Liver (tissue), 9 donors: ENCODE data around the gene SNX32. TPM values are rescaled to one million over a fixed set of nuclear protein-coding genes. Genes with fewer than 3 reads are reported as not detected.

Experiments
- DNase-seq: peaks from one replicate; pipeline ENCODE4 v3.0.0-alpha.2; 2017; ENCODE audit warnings: low spot score
- H3K27ac ChIP-seq, 2 donors: one replicate each; pipeline ENCODE4 v1.7.0; 2013; ENCODE audit warnings: inconsistent platforms in 2 of 2, low read length in 2 of 2, control low read depth in 1 of 2, low read depth in 1 of 2, mild to moderate bottlenecking in 1 of 2
- H3K27me3 ChIP-seq, 4 donors: one replicate each; pipeline versions ENCODE4 v1.6.1 to v1.7.0; 2013; ENCODE audit warnings: low read length in 3 of 4, inconsistent platforms in 1 of 4, mild to moderate bottlenecking in 1 of 4, moderate library complexity in 1 of 4; ENCODE audit not compliant: control insufficient read depth in 4 of 4, insufficient read depth in 4 of 4
- H3K36me3 ChIP-seq, 4 donors: one replicate each; pipeline versions ENCODE4 v1.6.1 to v1.7.0; 2013; ENCODE audit warnings: low read length in 3 of 4, mild to moderate bottlenecking in 3 of 4, low read depth in 1 of 4, moderate library complexity in 1 of 4; ENCODE audit not compliant: control insufficient read depth in 4 of 4, insufficient read depth in 3 of 4
- H3K4me1 ChIP-seq, 4 donors: one replicate each; pipeline versions ENCODE4 v1.6.1 to v1.7.0; 2013; ENCODE audit warnings: low read length in 3 of 4, mild to moderate bottlenecking in 3 of 4, moderate library complexity in 1 of 4; ENCODE audit not compliant: control insufficient read depth in 4 of 4, insufficient read depth in 4 of 4
- H3K4me3 ChIP-seq, 3 donors: one replicate each; pipeline versions ENCODE4 v1.6.1 to v1.7.0; 2013; ENCODE audit warnings: low read length in 3 of 3, control low read depth in 1 of 3, low read depth in 1 of 3, mild to moderate bottlenecking in 1 of 3
- H3K9ac ChIP-seq, 2 donors: one replicate each; pipeline ENCODE4 v1.7.0; 2013; ENCODE audit warnings: low read length in 2 of 2, mild to moderate bottlenecking in 2 of 2, moderate library complexity in 2 of 2, control low read depth in 1 of 2, low read depth in 1 of 2
- H3K9me3 ChIP-seq, 4 donors: one replicate each; pipeline versions ENCODE4 v1.6.1 to v1.7.0; 2013; ENCODE audit warnings: low read length in 3 of 4; ENCODE audit not compliant: control insufficient read depth in 4 of 4
- ATF3 ChIP-seq: IDR thresholded peaks from 2 replicates; pipeline ENCODE4 v1.6.1; 2016; ENCODE audit warnings: antibody characterized with exemption
- FOXA1 ChIP-seq: IDR thresholded peaks from 2 replicates; pipeline ENCODE4 v1.6.1; 2016; ENCODE audit warnings: antibody characterized with exemption
- FOXA2 ChIP-seq: IDR thresholded peaks from 2 replicates; pipeline ENCODE4 v1.6.1; 2016; ENCODE audit warnings: antibody characterized with exemption
- GABPA ChIP-seq, 2 donors: IDR thresholded peaks in 1 of 2; conservative IDR thresholded peaks in 1 of 2; 2 replicates each; pipeline ENCODE4 v1.6.1; 2016; ENCODE audit warnings: antibody characterized with exemption in 2 of 2, mild to moderate bottlenecking in 1 of 2, moderate library complexity in 1 of 2
- HNF4A ChIP-seq, 2 donors: conservative IDR thresholded peaks; 2 replicates each; pipeline ENCODE4 v1.6.1; 2016; ENCODE audit warnings: antibody characterized with exemption in 2 of 2, mild to moderate bottlenecking in 2 of 2
- HNF4G ChIP-seq: IDR thresholded peaks from 2 replicates; pipeline ENCODE4 v1.6.1; 2016; ENCODE audit warnings: antibody characterized with exemption
- JUND ChIP-seq, 2 donors: IDR thresholded peaks; 2 replicates each; pipeline ENCODE4 v1.6.1; 2016; ENCODE audit warnings: antibody characterized with exemption in 2 of 2
- NR2F2 ChIP-seq: IDR thresholded peaks from 2 replicates; pipeline ENCODE4 v1.6.1; 2016; ENCODE audit warnings: antibody characterized with exemption
- RAD21 ChIP-seq, 2 donors: IDR thresholded peaks; 2 replicates each; pipeline ENCODE4 v1.6.1; 2016; ENCODE audit warnings: antibody characterized with exemption in 2 of 2, mild to moderate bottlenecking in 2 of 2
- RXRA ChIP-seq, 2 donors: IDR thresholded peaks; 2 replicates each; pipeline ENCODE4 v1.6.1; 2017 to 2018; ENCODE audit warnings: antibody characterized with exemption in 2 of 2, mild to moderate bottlenecking in 1 of 2
- SP1 ChIP-seq: IDR thresholded peaks from 2 replicates; pipeline ENCODE4 v1.6.1; 2018; ENCODE audit warnings: antibody characterized with exemption, mild to moderate bottlenecking
- TAF1 ChIP-seq: conservative IDR thresholded peaks from 2 replicates; pipeline ENCODE4 v1.6.1; 2016; ENCODE audit warnings: antibody characterized with exemption, mild to moderate bottlenecking
- YY1 ChIP-seq: IDR thresholded peaks from 2 replicates; pipeline ENCODE4 v1.6.1; 2016; ENCODE audit warnings: antibody characterized with exemption, mild to moderate bottlenecking
- ZBTB33 ChIP-seq: IDR thresholded peaks from 2 replicates; pipeline ENCODE4 v1.6.1; 2016; ENCODE audit warnings: antibody characterized with exemption
- WGBS: extraction: QIAGEN DNeasy Blood & Tissue Kit; methylation state at CpG from one replicate; pipeline ENCODE4 v1.1.7; 2013; 5-methylcytosine and 5-hydroxymethylcytosine counted together
- polyA plus RNA-seq, 2 donors: library from polyadenylated mRNA; stranded (reverse) in 1 of 2; unstranded in 1 of 2; fragments of 200-250 nt in 1 of 2; fragments of >200 nt in 1 of 2; fragmentation: Nextera tagmentation in 1 of 2; extraction: Ambion mirVana in 1 of 2; gene quantifications; one replicate each; pipeline versions ENCODE4 v1.2.1 to v1.2.3, GENCODE V29; 2013 to 2015
- total RNA-seq, 2 donors: library from RNA; depleted of rRNA; stranded (reverse); fragments of >200 nt; gene quantifications; one replicate each; pipeline ENCODE4 v1.2.3, GENCODE V29; 2014
- TF ChIP-seq, protein P1 (sequence below): IDR thresholded peaks from 2 replicates; pipeline ENCODE4 v1.6.1; 2016; ENCODE audit warnings: antibody characterized with exemption
- TF ChIP-seq, protein P2 (sequence below): fragments of 150-350 bp; IDR thresholded peaks from 2 replicates; pipeline ENCODE4 v1.5.1; 2017; ENCODE audit warnings: improper control_type of control experiment, low read depth, low read length; ENCODE audit not compliant: missing input control
- TF ChIP-seq, protein P3 (sequence below): IDR thresholded peaks from 2 replicates; pipeline ENCODE4 v1.6.1; 2016; ENCODE audit warnings: antibody characterized with exemption, mild to moderate bottlenecking
- donor health status: healthy.
- donor health status: healthy.
- donor health status: healthy.
- donor health status: healthy.
- donor health status: healthy.

SNX32 gene
- total and polyA plus RNA-seq, 4 donors, result under 0.01 to 0.38 (median 0.06) TPM

DNA sequence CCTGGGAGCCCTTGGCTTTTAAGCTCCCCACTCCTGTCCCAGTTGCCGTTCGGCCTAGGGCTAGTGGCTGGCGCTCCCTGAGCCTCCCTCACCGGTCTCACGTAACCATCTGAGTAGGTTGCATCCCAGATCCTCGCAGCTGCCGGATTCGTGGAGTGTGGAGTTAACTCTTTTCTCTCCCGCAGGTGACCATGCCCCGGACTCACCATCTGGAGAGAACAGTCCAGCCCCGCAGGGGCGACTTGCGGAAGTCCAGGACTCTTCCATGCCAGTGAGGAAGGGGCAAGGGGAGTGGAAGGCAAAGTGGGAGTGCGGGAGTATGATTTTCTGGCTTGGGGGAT is 27.4 kb downstream of the SNX32 start:
- H3K36me3 ChIP-seq, result peaks cover 10 to 32% (median 23%) of the 10 kb centered on the region in 4 donors
- H3K27ac ChIP-seq, result peak overlapping the region; percentile 81 to 96
- H3K27me3 ChIP-seq, result no peaks in the 10 kb centered on the region
- TF ChIP-seq RXRA (IDR thresholded peaks at IDR 0.05) (no peak), YY1 (no peak), NR2F2 (no peak), ATF3 (no peak), TAF1 (no peak), FOXA2 (no peak), HNF4A (conservative IDR thresholded peaks at IDR 0.05) (no peak), JUND (IDR thresholded peaks at IDR 0.05) (no peak), HNF4G (no peak), FOXA1 (no peak), RAD21 (IDR thresholded peaks at IDR 0.05) (no peak), SP1 (no peak)
- TF ChIP-seq, protein P1, sequence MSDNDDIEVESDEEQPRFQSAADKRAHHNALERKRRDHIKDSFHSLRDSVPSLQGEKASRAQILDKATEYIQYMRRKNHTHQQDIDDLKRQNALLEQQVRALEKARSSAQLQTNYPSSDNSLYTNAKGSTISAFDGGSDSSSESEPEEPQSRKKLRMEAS, result no peak
- TF ChIP-seq, protein P2, sequence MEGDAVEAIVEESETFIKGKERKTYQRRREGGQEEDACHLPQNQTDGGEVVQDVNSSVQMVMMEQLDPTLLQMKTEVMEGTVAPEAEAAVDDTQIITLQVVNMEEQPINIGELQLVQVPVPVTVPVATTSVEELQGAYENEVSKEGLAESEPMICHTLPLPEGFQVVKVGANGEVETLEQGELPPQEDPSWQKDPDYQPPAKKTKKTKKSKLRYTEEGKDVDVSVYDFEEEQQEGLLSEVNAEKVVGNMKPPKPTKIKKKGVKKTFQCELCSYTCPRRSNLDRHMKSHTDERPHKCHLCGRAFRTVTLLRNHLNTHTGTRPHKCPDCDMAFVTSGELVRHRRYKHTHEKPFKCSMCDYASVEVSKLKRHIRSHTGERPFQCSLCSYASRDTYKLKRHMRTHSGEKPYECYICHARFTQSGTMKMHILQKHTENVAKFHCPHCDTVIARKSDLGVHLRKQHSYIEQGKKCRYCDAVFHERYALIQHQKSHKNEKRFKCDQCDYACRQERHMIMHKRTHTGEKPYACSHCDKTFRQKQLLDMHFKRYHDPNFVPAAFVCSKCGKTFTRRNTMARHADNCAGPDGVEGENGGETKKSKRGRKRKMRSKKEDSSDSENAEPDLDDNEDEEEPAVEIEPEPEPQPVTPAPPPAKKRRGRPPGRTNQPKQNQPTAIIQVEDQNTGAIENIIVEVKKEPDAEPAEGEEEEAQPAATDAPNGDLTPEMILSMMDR, result no peak
- no peak for DNase-seq
- H3K9ac ChIP-seq, result peak overlapping the region; percentile 70 to 84
- peaks cover 10 to 37% (median 27%) of the 10 kb centered on the region in 4 donors for H3K4me1 ChIP-seq
- 17% methylated on average over 14 of the region's 14 CpGs for WGBS
- H3K9me3 ChIP-seq, result no peaks in the 10 kb centered on the region
- peak overlapping the region; percentile 59 to 89 (median 84) for H3K4me3 ChIP-seq

DNA sequence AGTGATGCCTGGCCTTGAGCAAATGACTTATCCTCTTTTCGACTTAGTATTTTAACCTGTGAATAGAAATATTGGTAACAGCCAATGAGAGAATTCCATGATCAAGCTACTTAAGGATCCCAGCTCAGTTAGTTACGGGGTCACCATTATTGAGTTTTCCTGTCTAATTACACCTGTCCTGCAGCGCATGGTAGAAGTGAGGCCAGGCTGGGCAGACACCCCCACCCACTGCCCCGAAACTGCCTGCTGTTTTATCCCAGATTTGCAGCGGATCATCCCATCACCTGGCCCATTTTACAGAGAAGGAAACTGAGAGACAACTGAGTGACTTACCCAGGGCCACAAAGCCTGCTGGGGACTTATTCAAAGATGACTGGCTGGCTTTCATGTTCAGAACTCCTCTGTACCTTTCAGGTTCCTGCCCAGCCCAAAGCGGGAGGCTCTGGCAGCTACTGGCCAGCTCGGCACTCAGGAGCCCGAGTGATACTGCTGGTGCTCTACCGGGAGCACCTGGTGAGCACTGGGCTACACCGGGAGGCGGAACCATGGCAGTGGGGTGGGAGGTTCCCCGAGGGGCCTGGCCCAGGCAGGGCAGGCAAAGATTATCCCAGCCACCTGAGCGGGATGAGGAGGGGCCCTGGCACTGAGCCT is 27.9 kb downstream of the SNX32 start:
- Histone ChIP-seq H3K9me3 (no peaks in the 10 kb centered on the region), H3K27me3 (no peaks in the 10 kb centered on the region), H3K36me3 (peaks cover 13 to 36% (median 23%) of the 10 kb centered on the region in 4 donors), H3K4me3 (peak overlapping the region in 2 of 3 donors; percentile 59 to 84), H3K4me1 (peaks cover 9 to 32% (median 22%) of the 10 kb centered on the region in 4 donors), H3K27ac (no peak overlapping the region), H3K9ac (peak overlapping the region; percentile 70 to 84)
- no peak for TF ChIP-seq NR2F2
- TF ChIP-seq FOXA1, result no peak
- no peak for TF ChIP-seq GABPA (IDR thresholded peaks at IDR 0.05 in 1 of 2, conservative IDR thresholded peaks at IDR 0.05 in 1 of 2)
- no peak for TF ChIP-seq RAD21 (IDR thresholded peaks at IDR 0.05)
- TF ChIP-seq TAF1, result no peak
- no peak for TF ChIP-seq YY1
- no peak for TF ChIP-seq JUND (IDR thresholded peaks at IDR 0.05)
- TF ChIP-seq, protein P3, sequence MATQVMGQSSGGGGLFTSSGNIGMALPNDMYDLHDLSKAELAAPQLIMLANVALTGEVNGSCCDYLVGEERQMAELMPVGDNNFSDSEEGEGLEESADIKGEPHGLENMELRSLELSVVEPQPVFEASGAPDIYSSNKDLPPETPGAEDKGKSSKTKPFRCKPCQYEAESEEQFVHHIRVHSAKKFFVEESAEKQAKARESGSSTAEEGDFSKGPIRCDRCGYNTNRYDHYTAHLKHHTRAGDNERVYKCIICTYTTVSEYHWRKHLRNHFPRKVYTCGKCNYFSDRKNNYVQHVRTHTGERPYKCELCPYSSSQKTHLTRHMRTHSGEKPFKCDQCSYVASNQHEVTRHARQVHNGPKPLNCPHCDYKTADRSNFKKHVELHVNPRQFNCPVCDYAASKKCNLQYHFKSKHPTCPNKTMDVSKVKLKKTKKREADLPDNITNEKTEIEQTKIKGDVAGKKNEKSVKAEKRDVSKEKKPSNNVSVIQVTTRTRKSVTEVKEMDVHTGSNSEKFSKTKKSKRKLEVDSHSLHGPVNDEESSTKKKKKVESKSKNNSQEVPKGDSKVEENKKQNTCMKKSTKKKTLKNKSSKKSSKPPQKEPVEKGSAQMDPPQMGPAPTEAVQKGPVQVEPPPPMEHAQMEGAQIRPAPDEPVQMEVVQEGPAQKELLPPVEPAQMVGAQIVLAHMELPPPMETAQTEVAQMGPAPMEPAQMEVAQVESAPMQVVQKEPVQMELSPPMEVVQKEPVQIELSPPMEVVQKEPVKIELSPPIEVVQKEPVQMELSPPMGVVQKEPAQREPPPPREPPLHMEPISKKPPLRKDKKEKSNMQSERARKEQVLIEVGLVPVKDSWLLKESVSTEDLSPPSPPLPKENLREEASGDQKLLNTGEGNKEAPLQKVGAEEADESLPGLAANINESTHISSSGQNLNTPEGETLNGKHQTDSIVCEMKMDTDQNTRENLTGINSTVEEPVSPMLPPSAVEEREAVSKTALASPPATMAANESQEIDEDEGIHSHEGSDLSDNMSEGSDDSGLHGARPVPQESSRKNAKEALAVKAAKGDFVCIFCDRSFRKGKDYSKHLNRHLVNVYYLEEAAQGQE, result no peak
- TF ChIP-seq HNF4A (conservative IDR thresholded peaks at IDR 0.05), result no peak
- TF ChIP-seq ATF3, result no peak
- TF ChIP-seq, protein P2, result no peak
- TF ChIP-seq ZBTB33, result no peak
- WGBS, result 92% methylated on average over 13 of the region's 13 CpGs
- DNase-seq, result no peak
